C4-2B (cell line): ENCODE measurements around the gene CAD.

Source experiments
- H3K27ac ChIP-seq: fragments of 450-650 bp; 2 replicates; pipeline ENCODE4 v1.5.1; 2017
- ZFX ChIP-seq: fragments of 450-650 bp; IDR thresholded peaks from 2 replicates; pipeline ENCODE4 v1.6.1; 2017
- TF ChIP-seq, protein P1 (sequence below): fragments of 450-650 bp; conservative IDR thresholded peaks from 2 replicates; pipeline ENCODE4 v1.5.1; 2017; ENCODE audit warnings: mild to moderate bottlenecking

Gene CAD

DNA sequence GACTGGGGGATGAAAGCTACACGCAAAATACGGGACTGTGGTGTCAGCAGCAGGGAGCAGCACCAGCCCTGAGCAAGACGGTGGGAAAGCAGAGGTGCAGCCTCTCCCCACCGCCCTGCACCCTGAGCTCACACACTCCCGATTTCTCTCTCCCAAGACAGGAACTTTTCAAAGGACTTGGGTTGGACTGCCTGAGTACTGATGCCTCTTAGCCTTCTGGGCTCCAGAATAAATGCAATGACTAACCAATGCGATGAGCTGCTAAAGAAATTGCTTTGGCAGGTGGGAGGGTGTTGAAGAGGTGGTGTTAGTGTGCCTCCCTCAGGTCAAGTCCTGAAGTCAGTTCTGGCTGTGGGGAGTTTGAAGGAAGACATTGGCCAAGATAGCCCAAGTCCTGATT lies 74.7 kb downstream of the CAD start:
- no peak for TF ChIP-seq ZFX
- TF ChIP-seq, protein P1, sequence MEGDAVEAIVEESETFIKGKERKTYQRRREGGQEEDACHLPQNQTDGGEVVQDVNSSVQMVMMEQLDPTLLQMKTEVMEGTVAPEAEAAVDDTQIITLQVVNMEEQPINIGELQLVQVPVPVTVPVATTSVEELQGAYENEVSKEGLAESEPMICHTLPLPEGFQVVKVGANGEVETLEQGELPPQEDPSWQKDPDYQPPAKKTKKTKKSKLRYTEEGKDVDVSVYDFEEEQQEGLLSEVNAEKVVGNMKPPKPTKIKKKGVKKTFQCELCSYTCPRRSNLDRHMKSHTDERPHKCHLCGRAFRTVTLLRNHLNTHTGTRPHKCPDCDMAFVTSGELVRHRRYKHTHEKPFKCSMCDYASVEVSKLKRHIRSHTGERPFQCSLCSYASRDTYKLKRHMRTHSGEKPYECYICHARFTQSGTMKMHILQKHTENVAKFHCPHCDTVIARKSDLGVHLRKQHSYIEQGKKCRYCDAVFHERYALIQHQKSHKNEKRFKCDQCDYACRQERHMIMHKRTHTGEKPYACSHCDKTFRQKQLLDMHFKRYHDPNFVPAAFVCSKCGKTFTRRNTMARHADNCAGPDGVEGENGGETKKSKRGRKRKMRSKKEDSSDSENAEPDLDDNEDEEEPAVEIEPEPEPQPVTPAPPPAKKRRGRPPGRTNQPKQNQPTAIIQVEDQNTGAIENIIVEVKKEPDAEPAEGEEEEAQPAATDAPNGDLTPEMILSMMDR: peak; percentile 26
- H3K27ac ChIP-seq: peak overlapping the region; percentile 52
